Limb (tissue), 2 donors: ENCODE measurements around the gene ZDHHC4.
"Not testable (repeated sequence)": the region's sequence is repeated elsewhere in the genome, so short reads cannot be mapped to it uniquely, and the experiment has no call there.

Source experiments
- DNase-seq, 2 donors: peaks; one replicate each; pipeline ENCODE4 v3.0.0-alpha.2; 2016; ENCODE audit errors: extremely low spot score in 2 of 2

ZDHHC4 gene

DNA sequence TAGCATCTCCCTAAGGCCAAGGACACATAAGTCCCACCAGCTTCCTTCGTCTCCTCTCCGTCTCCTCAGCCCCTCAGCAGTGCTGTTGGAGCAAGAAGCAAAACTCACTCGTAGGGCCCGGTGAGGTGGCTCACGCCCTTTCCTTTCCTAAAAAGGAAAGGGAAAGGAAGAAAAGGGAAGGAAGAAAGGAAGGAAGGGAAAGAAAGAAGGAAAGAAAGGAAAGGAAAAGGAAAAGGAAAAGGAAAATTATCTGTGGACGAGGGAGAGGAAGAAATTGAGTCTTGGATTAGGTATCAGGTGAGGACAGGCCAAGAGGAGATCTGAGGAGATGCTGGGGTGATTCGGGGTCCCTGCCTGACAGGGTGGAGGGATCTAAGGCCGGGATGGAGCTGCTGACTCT lies 56.8 kb downstream of the ZDHHC4 start:
- DNase-seq: no peak

DNA sequence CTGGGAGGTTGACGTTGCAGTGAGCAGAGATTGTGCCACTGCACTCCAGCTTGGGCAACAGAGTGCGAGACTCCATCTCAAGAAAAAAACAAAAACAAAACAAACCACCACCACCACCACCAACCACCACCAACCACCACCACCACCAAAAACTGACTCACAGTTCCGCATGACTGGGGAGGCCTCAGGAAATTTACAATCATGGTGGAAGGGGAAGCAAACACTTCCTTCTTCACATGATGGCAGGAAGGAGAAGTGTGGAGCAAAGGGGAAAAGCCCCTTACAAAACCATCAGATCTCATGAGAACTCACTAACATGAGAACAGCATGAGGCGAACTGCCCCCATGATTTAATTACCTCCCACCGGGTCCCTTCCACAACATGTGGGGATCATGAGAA lies 57.7 kb downstream of the ZDHHC4 start:
- DNase-seq: not testable (repeated sequence)

GRCh38 chr7:6636741-6637543 lies 59.7 kb downstream of the ZDHHC4 start, which contains the start of gene ZNF316:
ZNF316 (plus strand) TSS chr7:6637318; CDS start chr7:6642410, 5,092 bp downstream.
- peak in 1 of 2 donors; percentile 79 for DNase-seq

DNA sequence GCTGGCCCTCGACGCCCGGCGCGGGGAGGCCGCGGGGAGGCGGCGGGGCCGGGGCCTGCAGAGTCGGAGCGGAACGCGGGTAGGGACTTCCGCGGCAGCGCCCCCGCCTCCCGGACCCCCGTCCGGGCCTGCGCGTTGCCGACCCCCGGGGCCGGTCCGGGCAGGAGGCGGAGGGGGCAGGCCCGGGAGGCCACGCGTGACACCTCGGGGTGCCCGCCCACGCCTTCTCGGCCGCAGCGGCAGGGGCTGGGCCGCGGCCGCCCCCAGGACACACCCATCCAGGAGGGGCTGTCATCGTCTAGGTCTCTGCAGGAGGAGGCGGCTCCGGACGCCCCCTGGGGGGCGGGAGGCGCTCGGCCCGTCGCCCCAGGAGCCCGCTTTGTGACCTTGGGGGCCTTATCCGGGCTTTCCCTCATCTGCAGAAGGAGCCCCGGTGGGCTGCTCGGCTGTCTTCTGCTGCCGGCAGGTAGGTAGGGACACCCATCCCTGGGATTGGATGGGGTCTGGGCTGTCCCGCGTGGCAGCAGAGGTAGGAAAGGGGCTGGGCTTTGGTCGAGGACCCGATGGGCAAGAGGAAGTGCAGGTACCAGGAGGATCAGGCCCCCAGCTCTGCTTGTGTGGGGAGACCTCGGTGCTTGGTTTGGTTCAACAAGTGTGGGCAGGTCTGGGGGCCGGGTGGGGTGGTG lies 60.4 kb downstream of the ZDHHC4 start:
- peak in 1 of 2 donors; percentile 50 for DNase-seq
